Measurements from ENCODE around the gene FUS.
"Not testable (repeated sequence)": the region's sequence is repeated elsewhere in the genome, so short reads cannot be mapped to it uniquely, and the experiment has no call there.

Gene FUS

DNA sequence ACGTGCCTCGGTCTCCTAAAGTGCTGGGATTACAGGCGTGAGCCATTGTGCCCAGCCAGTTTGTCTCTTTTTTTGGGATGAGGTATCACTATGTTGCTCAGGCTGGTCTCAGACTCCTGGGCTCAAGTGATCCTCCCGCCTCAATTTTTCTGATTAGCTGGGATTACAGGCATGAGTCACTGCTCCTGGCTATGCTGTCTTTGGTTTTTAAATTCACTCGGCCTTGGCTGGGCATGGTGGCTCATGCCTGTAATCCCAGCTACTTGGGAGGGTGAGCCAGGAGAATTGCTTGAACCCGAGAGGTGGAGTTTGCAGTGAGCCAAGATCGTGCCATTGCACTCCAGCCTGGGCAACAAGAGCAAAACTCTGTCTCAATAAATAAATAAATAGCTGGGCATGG lies 35.5 kb upstream of the FUS start:
- DNase-seq: not testable (repeated sequence)

DNA sequence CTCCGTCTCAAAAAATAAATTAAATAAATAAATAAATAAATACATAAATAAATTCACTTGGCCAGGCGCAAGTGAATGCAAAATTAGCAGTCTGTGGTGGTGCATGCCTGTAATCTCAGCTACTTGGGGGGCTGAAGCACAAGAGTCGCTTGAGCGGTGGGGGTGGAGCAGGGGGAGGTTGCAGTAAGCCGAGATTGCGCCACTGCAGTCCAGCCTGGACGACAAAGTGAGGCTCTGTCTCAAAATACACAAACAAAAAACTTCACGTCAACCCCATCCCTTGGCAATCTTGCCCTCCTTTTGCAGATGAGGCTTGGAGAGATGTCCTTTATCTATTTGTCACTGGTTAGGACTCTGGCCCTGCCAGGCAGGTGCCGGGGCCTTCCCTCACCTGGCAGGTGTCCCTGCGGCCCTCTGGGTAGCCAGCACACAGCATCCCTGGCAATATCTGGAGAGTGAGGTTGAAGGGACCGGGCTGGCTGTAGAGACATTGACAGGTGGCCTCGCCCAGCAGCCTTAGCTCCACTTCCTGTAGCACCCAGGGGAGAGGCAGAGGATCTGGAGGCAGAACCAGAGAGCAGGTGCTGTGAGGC lies 34.4 kb upstream of the FUS start:
- no peak for DNase-seq

GRCh38 chr16:31147574-31147973 lies 32.4 kb upstream of the FUS start:
- DNase-seq: no peak

DNA sequence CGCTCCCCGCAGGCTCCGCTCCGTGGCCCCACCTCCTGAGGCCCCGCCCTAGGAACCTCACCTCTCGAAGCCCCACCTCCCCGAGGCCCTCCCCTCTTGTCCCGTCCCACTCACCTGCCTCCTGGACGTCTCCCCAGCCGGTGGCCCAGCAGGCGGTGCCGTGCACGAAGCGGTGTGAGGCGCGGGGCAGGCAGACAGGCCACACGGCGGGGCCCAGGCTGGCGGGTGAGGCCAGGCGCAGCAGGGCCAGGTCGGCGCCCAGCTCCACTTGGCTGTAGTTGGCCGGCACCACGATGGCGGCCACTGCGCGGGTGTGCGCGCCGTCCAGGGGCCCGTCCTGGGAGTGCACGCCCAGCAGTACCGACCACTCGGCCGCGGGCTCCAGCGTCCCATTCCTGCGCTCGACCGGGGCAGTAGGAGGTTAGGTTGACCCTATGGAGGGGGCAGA lies 31.6 kb upstream of the FUS start:
- no peak for DNase-seq

DNA sequence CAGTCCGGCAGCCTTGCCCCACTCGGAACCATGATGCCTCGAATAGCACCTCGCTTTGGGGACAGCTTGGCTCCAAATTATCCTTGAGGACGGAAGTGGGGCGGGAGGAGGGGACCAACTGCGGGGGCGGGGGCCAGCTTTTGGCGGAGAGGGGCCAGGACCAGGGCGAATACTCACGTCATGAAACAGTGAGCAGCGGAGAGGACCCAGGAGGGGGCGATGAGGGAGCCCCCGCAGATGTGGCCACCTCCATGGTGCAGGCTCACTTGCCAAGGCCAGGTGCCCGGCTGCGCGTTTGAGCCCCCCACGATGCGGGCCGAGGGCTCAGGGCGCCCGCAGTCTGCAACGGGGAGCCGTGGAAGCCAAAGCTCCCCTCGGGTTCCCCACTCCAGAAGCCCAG lies 31.0 kb upstream of the FUS start:
- no peak for DNase-seq

DNA sequence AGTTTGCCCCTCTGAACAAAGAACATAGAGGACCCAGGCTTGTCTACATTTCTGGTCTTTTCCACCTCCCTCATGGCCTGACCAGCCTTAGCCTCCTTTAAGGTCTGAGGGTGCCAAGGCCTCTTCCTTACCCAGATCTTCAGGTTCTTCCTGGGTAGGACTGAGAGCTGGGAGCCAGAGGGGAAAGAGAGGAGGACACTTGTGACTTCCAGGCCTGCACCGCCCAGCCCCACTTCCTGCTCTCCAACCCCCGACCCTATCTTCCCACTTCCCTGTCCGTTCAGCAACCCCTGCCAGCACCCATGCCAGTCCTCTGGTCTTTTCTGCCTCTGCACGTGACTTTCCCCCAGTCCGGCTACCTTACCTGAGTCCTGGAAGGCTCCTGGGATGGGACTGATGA lies 30.6 kb upstream of the FUS start:
- no peak for DNase-seq

- no peak for DNase-seq
Measured at GRCh38 chr16:31149894-31150890, 29.7 kb upstream of the FUS start, which contains the start of gene PRSS36. Gene PRSS36, minus strand, starts transcription at chr16:31150066. Its CDS starts 31 bp downstream, at chr16:31150035.

- peak; percentile 24 for DNase-seq
Measured at GRCh38 chr16:31150976-31151375, 29.0 kb upstream of the FUS start.

DNA sequence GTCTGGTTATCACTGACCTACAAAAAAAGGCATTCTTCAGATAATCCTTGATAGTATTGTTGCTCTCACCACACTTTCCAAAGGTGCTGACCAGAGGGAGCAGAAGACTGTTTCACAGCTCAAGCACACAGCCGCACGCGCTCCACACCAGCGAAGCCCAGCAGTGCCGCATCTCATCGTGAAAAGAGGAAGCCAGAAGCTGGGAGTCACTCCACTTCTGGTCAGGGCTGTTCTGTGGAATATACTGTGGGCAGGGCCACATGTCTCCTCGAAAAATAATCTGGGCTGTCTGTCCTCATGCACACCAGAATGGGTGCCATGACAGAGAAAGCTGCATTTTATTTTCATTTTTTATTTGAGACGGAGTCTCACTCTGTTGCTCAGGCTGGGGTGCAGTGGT lies 22.8 kb upstream of the FUS start:
- DNase-seq: peak; percentile 76

DNA sequence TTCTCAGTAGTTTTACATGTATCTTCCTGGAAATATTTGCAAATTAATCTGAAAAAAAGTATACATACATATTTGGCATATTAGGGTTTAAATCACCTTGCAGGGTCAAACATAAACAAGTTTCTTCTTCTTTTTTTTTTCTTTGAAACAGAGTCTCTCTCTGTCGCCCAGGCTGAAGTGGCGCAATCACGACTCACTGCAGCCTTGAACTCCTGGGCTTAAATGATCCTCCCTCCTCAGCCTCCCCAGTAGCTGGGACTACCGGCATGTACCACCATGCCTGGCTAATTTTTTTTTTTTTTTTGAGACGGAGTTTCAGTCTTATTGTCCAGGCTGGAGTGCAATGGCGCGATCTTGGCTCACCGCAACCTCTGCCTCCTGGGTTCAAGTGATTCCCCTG lies 12.6 kb upstream of the FUS start:
- DNase-seq: peak; percentile 33

DNA sequence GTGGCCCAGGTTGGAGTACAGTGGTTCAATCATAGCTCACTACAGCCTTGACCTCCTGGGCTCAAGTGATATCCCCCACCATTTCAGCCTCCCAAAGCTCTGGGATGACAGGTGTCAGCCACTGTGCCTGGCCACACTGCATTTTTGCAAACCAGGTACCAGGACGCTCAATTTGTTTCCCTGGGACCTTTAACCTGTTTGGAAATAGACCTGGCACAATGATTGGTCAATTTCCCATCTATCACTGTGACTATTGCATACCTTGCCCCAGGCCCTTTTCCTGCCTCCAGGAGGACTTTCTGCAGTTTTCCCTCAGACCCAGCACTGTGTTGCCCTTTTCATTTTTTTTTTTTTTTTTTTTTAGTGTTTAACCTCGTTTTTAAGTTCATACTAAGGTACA lies 11.1 kb upstream of the FUS start:
- no peak for DNase-seq

DNA sequence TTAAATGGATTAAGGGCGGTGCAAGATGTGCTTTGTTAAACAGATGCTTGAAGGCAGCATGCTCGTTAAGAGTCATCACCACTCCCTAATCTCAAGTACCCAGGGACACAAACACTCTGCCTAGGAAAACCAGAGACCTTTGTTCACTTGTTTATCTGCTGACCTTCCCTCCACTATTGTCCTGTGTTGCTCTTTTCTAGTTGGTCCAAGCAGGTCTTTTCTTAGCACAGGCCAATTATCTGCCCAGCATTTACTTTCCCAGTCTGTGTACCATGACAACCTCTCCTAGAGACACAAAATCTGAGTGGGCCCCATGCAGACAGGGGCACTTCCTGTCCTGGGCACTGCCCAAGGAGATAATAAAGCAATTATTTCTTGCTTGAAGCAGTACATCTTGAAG lies 9.9 kb upstream of the FUS start:
- DNase-seq: not testable (repeated sequence)

DNA sequence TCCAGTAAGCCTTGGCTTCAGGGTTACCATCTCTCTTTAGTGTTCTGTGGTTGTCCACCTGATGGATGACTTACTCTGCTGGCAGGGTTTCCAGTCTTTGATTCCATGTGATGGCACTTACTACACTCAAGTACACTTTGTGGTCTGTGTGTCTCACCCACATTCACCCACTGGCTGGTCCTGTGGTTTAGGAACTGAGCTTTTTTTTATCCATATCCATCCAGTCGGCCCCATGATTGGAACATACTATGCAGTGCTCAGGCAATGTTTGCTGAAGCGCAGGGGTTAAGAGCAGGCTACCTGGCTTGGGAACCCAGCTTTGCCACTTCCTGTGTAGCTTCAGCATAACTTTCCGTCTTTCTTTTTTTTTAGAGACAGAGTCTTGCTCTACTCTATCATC lies 2.8 kb upstream of the FUS start:
- DNase-seq: peak; percentile 72

DNA sequence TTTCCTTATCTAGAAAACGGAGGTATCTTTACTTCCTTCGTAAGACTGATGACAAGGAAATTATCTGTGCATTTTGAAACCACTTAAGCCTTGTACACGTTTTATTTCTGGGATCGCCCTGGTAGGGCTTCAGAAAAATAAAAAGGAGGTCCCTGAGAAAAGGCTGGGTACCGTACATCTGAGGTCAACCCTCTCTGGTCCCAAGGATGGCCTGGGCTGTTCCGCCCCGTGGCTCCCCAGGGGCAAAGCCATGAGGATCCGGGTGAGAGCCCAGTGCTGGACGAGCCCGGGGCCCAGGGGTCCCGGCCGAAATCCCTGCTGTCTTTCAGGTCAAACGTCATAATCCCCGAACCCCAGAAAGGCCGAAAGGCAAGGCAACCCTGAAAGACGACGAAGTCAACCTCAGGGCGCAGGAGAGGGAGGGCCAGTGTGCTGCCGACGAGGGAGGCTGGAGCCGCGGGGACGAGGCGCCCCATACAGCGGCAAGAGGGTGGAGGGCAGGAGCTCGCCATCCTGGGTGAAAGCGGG lies 656 bp upstream of the FUS start:
- DNase-seq: peak; percentile 19

GRCh38 chr16:31181102-31181830 lies 1.3 kb downstream of the FUS start:
- peak; percentile 68 for DNase-seq

GRCh38 chr16:31182391-31182790 lies 2.5 kb downstream of the FUS start:
- DNase-seq: no peak

DNA sequence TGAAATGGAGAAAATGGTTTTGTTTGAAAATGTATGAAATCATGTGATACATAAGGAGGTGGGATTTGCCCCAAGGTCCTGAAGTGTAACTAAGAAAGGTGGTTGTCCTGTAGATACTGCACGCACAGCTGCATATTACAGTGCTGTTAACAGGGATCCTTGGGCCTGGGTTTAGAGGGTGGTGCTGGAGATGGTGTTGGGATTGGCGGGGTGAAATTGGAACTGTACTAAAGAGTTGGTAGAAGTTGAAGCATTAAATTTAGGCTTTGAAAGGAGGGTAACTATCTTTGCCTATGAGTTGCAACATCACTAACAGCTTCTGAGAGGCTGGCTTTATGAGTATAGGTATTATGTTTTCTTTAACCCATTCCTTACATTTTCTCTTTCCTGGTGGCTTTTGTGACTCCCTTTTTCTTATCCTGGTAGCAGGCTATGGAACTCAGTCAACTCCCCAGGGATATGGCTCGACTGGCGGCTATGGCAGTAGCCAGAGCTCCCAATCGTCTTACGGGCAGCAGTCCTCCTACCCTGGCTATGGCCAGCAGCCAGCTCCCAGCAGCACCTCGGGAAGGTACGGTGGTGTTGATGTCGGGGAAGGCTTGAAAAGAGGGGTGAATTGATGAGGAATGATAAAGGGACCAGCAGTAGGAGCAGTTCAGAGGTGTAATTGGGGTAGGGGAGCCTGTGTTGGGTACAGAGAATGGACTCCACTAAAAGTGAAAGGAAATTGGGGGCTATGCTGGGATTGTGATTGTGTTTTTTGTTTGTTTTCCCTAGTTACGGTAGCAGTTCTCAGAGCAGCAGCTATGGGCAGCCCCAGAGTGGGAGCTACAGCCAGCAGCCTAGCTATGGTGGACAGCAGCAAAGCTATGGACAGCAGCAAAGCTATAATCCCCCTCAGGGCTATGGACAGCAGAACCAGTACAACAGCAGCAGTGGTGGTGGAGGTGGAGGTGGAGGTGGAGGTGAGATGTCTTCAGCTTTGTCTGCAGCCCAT lies 3.8 kb downstream of the FUS start:
- no peak for DNase-seq

DNA sequence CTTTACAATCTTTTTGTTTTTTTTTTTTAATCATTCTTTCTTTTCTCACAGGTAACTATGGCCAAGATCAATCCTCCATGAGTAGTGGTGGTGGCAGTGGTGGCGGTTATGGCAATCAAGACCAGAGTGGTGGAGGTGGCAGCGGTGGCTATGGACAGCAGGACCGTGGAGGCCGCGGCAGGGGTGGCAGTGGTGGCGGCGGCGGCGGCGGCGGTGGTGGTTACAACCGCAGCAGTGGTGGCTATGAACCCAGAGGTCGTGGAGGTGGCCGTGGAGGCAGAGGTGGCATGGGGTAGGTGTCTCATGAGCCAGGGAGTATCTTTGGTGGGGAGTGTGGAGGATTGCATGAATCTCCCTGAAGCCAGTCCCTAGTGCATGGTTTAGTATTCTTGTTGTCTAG lies 4.9 kb downstream of the FUS start:
- no peak for DNase-seq

DNA sequence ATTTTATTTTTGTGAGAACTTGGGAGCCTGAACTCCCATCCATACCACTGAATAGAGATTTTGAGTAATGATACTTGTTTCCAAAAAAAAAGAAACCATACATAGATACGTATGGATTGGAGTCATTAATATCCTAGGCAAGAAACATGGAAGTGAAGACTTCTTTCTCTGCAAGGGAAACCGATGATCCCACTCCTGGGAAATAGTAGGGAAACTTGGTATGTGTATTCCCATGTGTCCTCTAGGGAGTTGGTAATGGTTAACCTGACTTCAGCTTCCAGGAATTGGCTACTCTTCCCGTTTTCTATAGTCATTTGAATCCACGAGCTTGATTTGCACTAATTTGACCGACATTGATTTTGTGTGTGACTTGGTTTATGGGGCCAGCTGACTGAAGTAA lies 5.4 kb downstream of the FUS start:
- no peak for DNase-seq

DNA sequence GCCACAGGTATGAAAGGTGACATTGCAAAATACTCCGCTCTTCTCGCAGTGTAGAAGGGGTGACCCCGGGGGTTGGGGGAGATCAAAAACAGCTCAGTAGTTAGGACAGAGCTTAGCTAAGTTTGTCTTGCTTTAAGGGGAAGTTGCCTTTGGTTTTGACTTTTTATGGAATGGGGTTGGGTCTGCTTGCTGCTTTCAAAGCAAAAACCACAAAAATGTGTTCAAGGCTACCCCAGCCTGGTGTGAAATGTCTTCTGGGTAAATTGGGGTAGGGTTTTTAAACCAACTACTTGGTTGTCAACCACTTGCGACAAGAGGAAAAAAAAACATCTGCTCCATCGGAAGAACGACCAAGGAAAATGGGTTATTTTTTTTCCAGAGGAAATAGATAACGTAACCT lies 6.2 kb downstream of the FUS start:
- DNase-seq: no peak

GRCh38 chr16:31186930-31187807 lies 7.2 kb downstream of the FUS start:
- DNase-seq: no peak

Data from inflammatory macrophage treated with lipopolysaccharide for 4 hours (primary cell).